Thymus (tissue), 14 donors: ENCODE measurements around the gene CD63. TPM values are rescaled to one million over a fixed set of nuclear protein-coding genes. Genes with fewer than 3 reads are reported as not detected.
A peak's percentile ranks its signal among the peaks of the same experiment; 100 is the strongest.

Experiments used
- DNase-seq, 9 donors: peaks; one replicate each; pipeline ENCODE4 v3.0.0-alpha.2; 2013; ENCODE audit warnings: low spot score in 9 of 9, low read depth in 6 of 9, missing footprints in 1 of 9
- H3K27ac ChIP-seq, 2 donors: one replicate each; pipeline ENCODE4 v1.5.1; 2013; ENCODE audit warnings: control low read depth in 1 of 2, low read depth in 1 of 2, low read length in 1 of 2, mild to moderate bottlenecking in 1 of 2, moderate library complexity in 1 of 2
- H3K27me3 ChIP-seq, 2 donors: one replicate each; pipeline ENCODE4 v1.5.1; 2013; ENCODE audit warnings: low read length in 1 of 2; ENCODE audit not compliant: control insufficient read depth in 2 of 2, insufficient read depth in 1 of 2
- H3K36me3 ChIP-seq, 2 donors: one replicate each; pipeline ENCODE4 v1.5.1; 2013; ENCODE audit warnings: low read length in 1 of 2, mild to moderate bottlenecking in 1 of 2, moderate library complexity in 1 of 2; ENCODE audit not compliant: control insufficient read depth in 2 of 2, insufficient read depth in 2 of 2
- H3K4me1 ChIP-seq, 2 donors: one replicate each; pipeline ENCODE4 v1.5.1; 2013; ENCODE audit warnings: low read length in 2 of 2; ENCODE audit not compliant: control insufficient read depth in 2 of 2, insufficient read depth in 2 of 2
- H3K4me3 ChIP-seq, 2 donors: one replicate each; pipeline ENCODE4 v1.5.1; 2013; ENCODE audit warnings: low read length in 2 of 2, control low read depth in 1 of 2, mild to moderate bottlenecking in 1 of 2
- H3K9me3 ChIP-seq, 2 donors: one replicate each; pipeline ENCODE4 v1.5.1; 2013; ENCODE audit warnings: low read length in 1 of 2, mild to moderate bottlenecking in 1 of 2; ENCODE audit not compliant: control insufficient read depth in 2 of 2, insufficient read depth in 1 of 2
- WGBS: extraction: QIAGEN DNeasy Blood & Tissue Kit; methylation state at CpG from one replicate; pipeline ENCODE4 v1.1.7; 2013; 5-methylcytosine and 5-hydroxymethylcytosine counted together
- long read RNA-seq, 10 donors: transcript quantifications; one replicate each; lab custom pipeline, GENCODE V29; 2026
- polyA plus RNA-seq: library from polyadenylated mRNA; stranded (reverse); fragments of 200-250 nt; gene quantifications from one replicate; pipeline ENCODE4 v1.2.3, GENCODE V29; 2013
- total RNA-seq: library from RNA; stranded (reverse); fragments of 120-200 nt; gene quantifications from one replicate; pipeline ENCODE4 v1.2.4, GENCODE V29; 2013
- donor health status: healthy.

CD63 gene, protein sequence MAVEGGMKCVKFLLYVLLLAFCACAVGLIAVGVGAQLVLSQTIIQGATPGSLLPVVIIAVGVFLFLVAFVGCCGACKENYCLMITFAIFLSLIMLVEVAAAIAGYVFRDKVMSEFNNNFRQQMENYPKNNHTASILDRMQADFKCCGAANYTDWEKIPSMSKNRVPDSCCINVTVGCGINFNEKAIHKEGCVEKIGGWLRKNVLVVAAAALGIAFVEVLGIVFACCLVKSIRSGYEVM
- total RNA-seq (221 TPM), polyA plus RNA-seq (598 TPM)
- long read RNA-seq, donor 1, transcript CD63-201 (8 exons, 1,070 nt), result major isoform, 11 of 15 reads
- long read RNA-seq, donor 1, partial matches to known transcripts, result 0 of 15 reads
- long read RNA-seq, donor 1, other reads (novel, unspliced or antisense), result 0 of 15 reads
- long read RNA-seq, donor 2, result 0 reads
- long read RNA-seq, donor 3, transcript CD63-208 (8 exons, 1,233 nt), result minor isoform, 9 of 208 reads
- long read RNA-seq, donor 3, transcript CD63-214 (7 exons, 949 nt), result minor isoform, 19 of 208 reads
- long read RNA-seq, donor 3, transcript CD63-216 (2 exons, 230 nt), result minor isoform, 10 of 208 reads
- long read RNA-seq, donor 3, transcript CD63-201 (8 exons, 1,070 nt), result major isoform, 140 of 208 reads
- long read RNA-seq, donor 3, partial matches to known transcripts, result 15 of 208 reads
- long read RNA-seq, donor 3, other reads (novel, unspliced or antisense), result 0 of 208 reads
- long read RNA-seq, donor 4, transcript CD63-205 (3 exons, 499 nt), result minor isoform, 5 of 74 reads
- long read RNA-seq, donor 4, transcript CD63-214 (7 exons, 949 nt), result minor isoform, 5 of 74 reads
- long read RNA-seq, donor 4, transcript CD63-201 (8 exons, 1,070 nt), result major isoform, 47 of 74 reads
- long read RNA-seq, donor 4, transcript CD63-216 (2 exons, 230 nt), result minor isoform, 6 of 74 reads
- long read RNA-seq, donor 4, partial matches to known transcripts, result 5 of 74 reads
- long read RNA-seq, donor 4, other reads (novel, unspliced or antisense), result 0 of 74 reads
- long read RNA-seq, donor 5, transcript CD63-214 (7 exons, 949 nt), result minor isoform, 20 of 305 reads
- long read RNA-seq, donor 5, transcript CD63-201 (8 exons, 1,070 nt), result major isoform, 178 of 305 reads
- long read RNA-seq, donor 5, transcript CD63-205 (3 exons, 499 nt), result minor isoform, 18 of 305 reads
- long read RNA-seq, donor 5, transcript CD63-216 (2 exons, 230 nt), result minor isoform, 21 of 305 reads
- long read RNA-seq, donor 5, partial matches to known transcripts, result 39 of 305 reads
- long read RNA-seq, donor 5, other reads (novel, unspliced or antisense), result 0 of 305 reads
- long read RNA-seq, donor 6, transcript CD63-201 (8 exons, 1,070 nt), result major isoform, 110 of 153 reads
- long read RNA-seq, donor 6, transcript CD63-216 (2 exons, 230 nt), result minor isoform, 5 of 153 reads
- long read RNA-seq, donor 6, transcript CD63-214 (7 exons, 949 nt), result minor isoform, 7 of 153 reads
- long read RNA-seq, donor 6, partial matches to known transcripts, result 18 of 153 reads
- long read RNA-seq, donor 6, other reads (novel, unspliced or antisense), result 0 of 153 reads
- long read RNA-seq, donor 7, transcript CD63-214 (7 exons, 949 nt), result minor isoform, 12 of 144 reads
- long read RNA-seq, donor 7, transcript CD63-201 (8 exons, 1,070 nt), result major isoform, 94 of 144 reads
- long read RNA-seq, donor 7, transcript CD63-205 (3 exons, 499 nt), result minor isoform, 9 of 144 reads
- long read RNA-seq, donor 7, transcript CD63-208 (8 exons, 1,233 nt), result minor isoform, 6 of 144 reads
- long read RNA-seq, donor 7, partial matches to known transcripts, result 14 of 144 reads
- long read RNA-seq, donor 7, other reads (novel, unspliced or antisense), result 0 of 144 reads
- long read RNA-seq, donor 8, transcript CD63-201 (8 exons, 1,070 nt), result major isoform, 55 of 69 reads
- long read RNA-seq, donor 8, transcript CD63-214 (7 exons, 949 nt), result minor isoform, 5 of 69 reads
- long read RNA-seq, donor 8, partial matches to known transcripts, result 0 of 69 reads
- long read RNA-seq, donor 8, other reads (novel, unspliced or antisense), result 0 of 69 reads
- long read RNA-seq, donor 9, transcript CD63-201 (8 exons, 1,070 nt), result major isoform, 57 of 90 reads
- long read RNA-seq, donor 9, transcript CD63-216 (2 exons, 230 nt), result minor isoform, 6 of 90 reads
- long read RNA-seq, donor 9, partial matches to known transcripts, result 12 of 90 reads
- long read RNA-seq, donor 9, other reads (novel, unspliced or antisense), result 0 of 90 reads
- long read RNA-seq, donor 10, transcript CD63-201 (8 exons, 1,070 nt), result major isoform, 61 of 77 reads
- long read RNA-seq, donor 10, partial matches to known transcripts, result 0 of 77 reads
- long read RNA-seq, donor 10, other reads (novel, unspliced or antisense), result 0 of 77 reads

DNA sequence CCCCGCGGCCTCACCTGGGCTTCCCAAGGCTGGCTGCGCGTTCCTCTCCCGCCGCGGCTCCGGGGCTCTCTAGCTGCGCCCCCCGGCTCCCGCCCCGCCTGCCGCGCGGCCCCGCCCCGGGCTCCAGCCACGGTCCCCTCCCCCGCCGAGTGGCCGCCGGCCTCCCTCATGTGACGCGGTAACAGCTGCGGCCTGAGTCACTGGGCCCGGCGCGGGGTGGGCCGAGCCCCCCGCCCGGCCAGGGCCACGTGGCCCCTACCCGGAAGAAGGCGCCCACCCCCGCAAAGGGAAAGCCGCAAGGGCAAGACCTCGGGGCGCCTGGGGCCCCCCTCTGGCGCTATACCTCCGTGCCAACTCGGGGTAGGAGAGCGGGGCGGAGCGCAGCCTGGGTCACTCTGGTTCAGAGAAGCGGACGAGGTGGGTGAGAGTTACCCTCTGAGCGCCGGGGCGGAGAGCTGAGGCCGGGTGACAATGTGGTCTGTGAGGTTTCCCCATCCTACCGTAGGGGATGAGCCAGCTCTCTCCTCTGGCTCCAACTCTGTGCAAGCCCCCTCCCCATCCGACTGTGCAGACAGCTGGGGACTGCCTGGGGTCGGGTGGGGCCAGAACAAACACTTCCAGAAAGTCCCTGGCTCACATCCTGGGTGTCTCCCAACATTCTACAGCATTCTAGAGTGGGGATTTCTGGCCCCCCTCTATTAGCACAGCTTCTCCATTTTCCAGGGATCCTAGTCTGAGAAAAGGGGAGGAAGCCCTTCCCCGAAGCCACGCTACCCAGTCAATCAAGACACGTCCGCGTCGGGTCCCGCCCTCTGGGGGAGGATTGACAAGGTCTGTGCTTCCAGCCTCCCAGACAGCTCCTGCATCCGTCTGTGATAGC lies at the start of gene CD63:
TSS of gene CD63 (minus strand) at position 71 of the 880 bp plus-strand sequence. CDS start 668 bp downstream, outside the sequence.
- Histone ChIP-seq H3K4me3 (peak within 1 kb of the TSS; percentile 67 to 73), H3K27me3 (peaks cover 0 to 12% of the 10 kb centered on the region in 2 donors), H3K4me1 (peaks cover 7 to 49% of the 10 kb centered on the region in 2 donors), H3K9me3 (peaks cover 0 to 2% of the 10 kb centered on the region in 2 donors), H3K36me3 (peaks cover 4 to 13% of the 10 kb centered on the region in 2 donors), H3K27ac (peak within 1 kb of the TSS; percentile 91 to 93)
- under 1% methylated on average over 61 of the region's 61 CpGs for WGBS
- peak in 3 of 9 donors; percentile 40 to 81 (median 56) for DNase-seq

DNA sequence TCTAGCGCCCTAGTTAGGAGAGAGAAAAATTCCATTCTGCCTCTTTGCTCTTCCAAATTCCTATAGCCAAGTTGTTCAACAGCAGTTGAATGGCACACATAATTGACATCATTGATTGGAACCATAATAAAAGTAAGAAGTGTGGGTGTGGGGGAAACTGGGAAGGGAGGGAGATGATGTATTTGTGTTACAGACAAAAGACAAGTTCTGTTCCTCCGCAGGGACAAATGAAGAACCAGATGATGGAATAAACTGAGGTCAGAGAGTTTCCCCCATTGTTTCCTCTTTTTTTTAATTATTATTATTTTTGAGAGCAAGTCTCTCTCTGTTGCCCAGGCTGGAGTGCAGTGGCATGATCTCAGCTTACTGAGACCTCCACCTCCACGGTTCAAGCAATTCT lies 49.0 kb upstream of the CD63 start:
- no peak overlapping the region for H3K4me3 ChIP-seq
- H3K27ac ChIP-seq, result no peak overlapping the region
- WGBS, result 98% methylated on average over 3 of the region's 3 CpGs
- no peaks in the 10 kb centered on the region for H3K9me3 ChIP-seq
- H3K27me3 ChIP-seq, result no peaks in the 10 kb centered on the region
- H3K4me1 ChIP-seq, result no peaks in the 10 kb centered on the region
- DNase-seq, result no peak
- H3K36me3 ChIP-seq, result peaks cover 26 to 71% of the 10 kb centered on the region in 2 donors

DNA sequence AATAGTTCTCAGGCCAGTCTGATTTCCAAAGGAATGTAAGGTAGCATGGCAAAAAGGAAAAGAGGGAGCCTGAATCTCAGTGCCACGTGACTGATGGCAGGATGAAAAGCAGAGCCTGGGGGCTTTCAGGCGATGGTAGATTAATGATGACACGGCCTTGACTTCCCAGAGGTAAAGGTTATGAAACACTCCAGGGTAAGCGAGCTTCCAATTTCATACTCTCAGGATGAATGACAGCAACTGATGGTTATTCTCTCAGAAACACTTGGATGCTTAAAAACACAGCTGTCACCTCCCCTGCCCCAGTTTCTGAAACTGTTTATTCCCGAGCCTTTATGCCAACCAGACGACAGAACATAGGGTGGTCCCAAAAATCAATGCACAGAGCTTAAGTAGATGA lies 42.9 kb upstream of the CD63 start:
- peaks cover 12 to 46% of the 10 kb centered on the region in 2 donors for H3K36me3 ChIP-seq
- WGBS, result 96% methylated on average over 6 of the region's 6 CpGs
- no peaks in the 10 kb centered on the region for H3K4me1 ChIP-seq
- no peak overlapping the region for H3K4me3 ChIP-seq
- no peaks in the 10 kb centered on the region for H3K27me3 ChIP-seq
- H3K9me3 ChIP-seq, result no peaks in the 10 kb centered on the region
- H3K27ac ChIP-seq, result no peak overlapping the region
- no peak for DNase-seq

DNA sequence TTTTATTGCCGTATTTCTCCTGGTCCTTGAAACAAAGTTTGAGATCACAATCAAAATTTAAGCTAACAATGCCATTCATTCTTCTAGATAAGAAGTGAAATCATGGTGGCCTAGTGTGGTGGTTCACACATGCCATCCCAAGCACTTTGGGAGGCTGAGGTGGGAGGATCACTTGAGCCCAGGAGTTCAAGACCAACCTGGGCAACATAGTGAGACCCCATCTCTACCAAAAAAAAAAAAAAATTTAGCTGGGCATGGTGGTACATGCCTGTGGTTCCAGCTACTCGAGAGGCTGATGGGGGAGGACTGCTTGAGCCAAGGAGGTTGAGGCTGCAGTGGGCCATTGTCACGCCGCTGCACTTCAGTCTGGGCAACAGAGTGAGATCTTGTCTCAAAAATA lies 38.3 kb upstream of the CD63 start:
- no peak for DNase-seq
- H3K27ac ChIP-seq, result no peak overlapping the region
- over 99% methylated on average over 4 of the region's 4 CpGs for WGBS
- H3K9me3 ChIP-seq, result no peaks in the 10 kb centered on the region
- no peaks in the 10 kb centered on the region for H3K27me3 ChIP-seq
- no peak overlapping the region for H3K4me3 ChIP-seq
- H3K4me1 ChIP-seq, result no peaks in the 10 kb centered on the region
- peaks cover 19 to 48% of the 10 kb centered on the region in 2 donors for H3K36me3 ChIP-seq

DNA sequence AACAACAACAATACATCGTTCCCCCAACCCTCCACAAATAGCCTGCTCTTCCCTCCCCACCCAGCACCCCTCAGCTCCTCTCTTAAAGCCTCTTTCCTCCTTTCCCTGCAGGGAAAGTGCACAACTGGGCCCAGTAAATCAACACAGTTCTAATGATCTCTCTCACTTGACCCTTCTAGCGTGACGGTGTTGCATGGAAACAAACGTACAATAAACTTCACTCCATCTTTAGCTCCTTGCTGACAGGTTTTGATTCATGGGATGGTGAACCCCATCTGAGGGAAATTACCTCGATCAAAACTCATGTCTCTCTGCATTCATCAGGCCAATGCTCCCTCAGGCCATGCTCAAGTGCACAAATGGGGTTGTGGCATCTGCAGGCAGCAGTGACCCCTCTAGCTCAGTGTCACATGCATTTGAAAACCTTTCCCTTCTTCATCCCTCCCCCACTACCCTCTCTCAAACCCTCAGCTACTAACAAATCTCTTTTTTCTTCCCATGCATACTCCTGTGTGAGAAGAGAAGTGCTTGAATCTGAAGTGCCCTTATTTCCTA lies 37.0 kb upstream of the CD63 start:
- Histone ChIP-seq H3K27ac (no peak overlapping the region), H3K4me1 (no peaks in the 10 kb centered on the region), H3K4me3 (no peak overlapping the region), H3K36me3 (peaks cover 23 to 47% of the 10 kb centered on the region in 2 donors), H3K9me3 (no peaks in the 10 kb centered on the region), H3K27me3 (no peaks in the 10 kb centered on the region)
- WGBS, result 96% methylated on average over 5 of the region's 5 CpGs
- DNase-seq, result no peak

DNA sequence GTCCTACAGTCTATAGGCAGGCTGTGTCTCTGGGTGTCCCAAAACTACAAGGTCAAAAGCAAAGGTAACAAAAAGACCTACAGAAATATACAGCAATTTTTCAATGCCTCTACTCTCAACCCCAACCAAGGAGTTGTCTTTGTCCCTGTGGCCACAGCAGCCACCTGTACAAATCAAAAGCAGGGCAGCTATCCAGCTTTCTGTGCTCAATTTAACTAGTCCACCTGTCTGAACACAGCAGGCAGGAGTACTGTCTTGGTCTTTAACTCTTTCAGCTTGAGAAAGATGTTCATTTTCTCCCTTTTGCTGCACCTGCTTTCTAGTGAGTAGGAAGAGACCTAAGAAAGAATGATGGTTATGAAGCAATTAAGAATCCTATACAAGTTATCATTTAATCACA lies 33.8 kb upstream of the CD63 start:
- Histone ChIP-seq H3K9me3 (peaks cover 0 to 1% of the 10 kb centered on the region in 2 donors), H3K4me3 (no peak overlapping the region), H3K27me3 (no peaks in the 10 kb centered on the region), H3K4me1 (no peaks in the 10 kb centered on the region), H3K27ac (no peak overlapping the region), H3K36me3 (peaks cover 46 to 67% of the 10 kb centered on the region in 2 donors)
- no peak for DNase-seq

DNA sequence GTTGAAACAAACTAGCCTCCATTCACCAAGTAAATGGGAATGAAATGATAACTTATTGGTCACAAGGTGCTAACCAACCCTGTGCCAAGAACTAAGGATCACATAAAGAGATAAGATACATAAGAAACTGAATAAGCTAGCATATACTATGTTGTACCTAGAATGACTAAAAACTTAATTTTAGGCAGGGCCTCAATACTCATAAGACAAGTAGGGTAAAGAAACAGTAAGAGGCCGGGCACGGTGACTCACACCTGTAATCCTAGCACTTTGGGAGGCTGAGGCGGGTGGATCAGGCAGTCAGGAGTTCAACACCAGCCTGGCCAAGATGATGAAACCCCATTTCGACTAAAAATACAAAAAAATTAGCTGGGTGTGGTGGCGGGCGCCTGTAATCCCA lies 31.9 kb upstream of the CD63 start:
- no peaks in the 10 kb centered on the region for H3K27me3 ChIP-seq
- 97% methylated on average over 6 of the region's 6 CpGs for WGBS
- H3K4me1 ChIP-seq, result no peaks in the 10 kb centered on the region
- peaks cover 49 to 75% of the 10 kb centered on the region in 2 donors for H3K36me3 ChIP-seq
- no peak overlapping the region for H3K4me3 ChIP-seq
- no peak for DNase-seq
- H3K27ac ChIP-seq, result no peak overlapping the region
- H3K9me3 ChIP-seq, result peaks cover 0 to 1% of the 10 kb centered on the region in 2 donors
